COR-L47 (cell line): ENCODE data around the gene NFYA.
A peak's percentile ranks its signal among the peaks of the same experiment; 100 is the strongest.
"Not testable (repeated sequence)": the region's sequence is repeated elsewhere in the genome, so short reads cannot be mapped to it uniquely, and the experiment has no call there.

Experiments used
- DNase-seq: peaks from one replicate; lab custom pipeline; 2025; lab: John Stamatoyannopoulos, UW

The NFYA gene

DNA sequence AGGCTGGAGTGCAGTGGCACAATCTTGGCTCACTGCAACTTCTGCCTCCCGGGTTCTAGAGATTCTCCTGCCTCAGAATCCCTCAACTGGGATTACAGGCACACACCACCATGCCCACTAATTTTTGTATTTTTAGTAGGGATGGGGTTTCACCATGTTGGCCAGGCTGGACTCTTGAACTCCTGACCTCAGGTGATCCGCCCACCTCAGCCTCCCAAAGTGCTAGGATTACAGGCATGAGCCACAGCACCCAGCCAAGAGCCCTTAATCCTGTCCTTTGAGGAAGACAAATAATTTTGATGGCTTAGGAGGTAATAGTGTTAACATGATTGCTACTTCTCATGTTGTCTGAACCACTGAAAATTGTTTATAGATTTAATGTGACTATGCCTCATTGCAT lies 42.3 kb downstream of the NFYA start:
- not testable (repeated sequence) for DNase-seq

- no peak for DNase-seq
Measured at GRCh38 chr6:41119508-41119907, 46.7 kb downstream of the NFYA start.

- no peak for DNase-seq
Measured at GRCh38 chr6:41120058-41120457, 47.3 kb downstream of the NFYA start.

DNA sequence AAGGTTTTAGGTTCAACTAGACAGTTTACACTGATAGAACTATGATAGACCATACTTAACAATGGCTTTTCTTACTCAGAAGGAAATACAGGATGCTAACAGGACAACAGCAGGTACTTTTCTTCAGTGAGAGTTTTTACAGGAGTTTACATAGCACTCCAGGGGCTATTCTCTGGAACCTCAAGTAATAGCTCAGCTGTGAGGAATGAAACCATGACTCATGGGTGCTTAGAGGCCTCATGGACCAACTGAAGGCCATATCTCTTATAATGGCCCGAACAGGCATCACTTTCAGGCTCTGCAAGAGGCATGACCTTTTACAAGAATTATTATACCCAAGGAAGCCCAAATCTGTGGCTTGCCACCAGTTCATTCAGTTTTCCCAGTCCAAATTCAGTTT lies 49.6 kb downstream of the NFYA start:
- no peak for DNase-seq

- DNase-seq, result no peak
Measured at GRCh38 chr6:41122918-41123317, 50.1 kb downstream of the NFYA start.

GRCh38 chr6:41125282-41125681 lies 52.5 kb downstream of the NFYA start:
- DNase-seq, result no peak

DNA sequence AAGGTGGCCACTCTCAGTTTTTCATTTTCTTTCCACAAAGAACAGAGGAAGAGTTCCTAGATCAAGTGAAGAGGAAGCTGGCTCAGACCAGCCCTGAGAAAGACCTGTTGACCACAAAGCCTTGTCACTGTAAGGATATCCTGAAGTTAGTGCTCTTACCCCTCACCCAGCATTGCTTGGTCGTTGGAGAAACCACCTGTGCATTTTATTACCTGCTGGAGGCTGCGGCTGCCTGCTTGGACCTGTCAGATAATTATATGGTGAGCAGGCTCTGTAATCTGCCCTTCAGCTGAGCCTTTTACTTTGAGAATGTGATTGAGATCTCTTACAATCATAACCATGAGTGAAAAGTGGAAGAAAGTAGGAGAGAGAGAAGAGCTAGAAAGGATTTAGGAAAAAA lies 59.5 kb downstream of the NFYA start:
- peak; percentile 3 for DNase-seq

- no peak for DNase-seq
Measured at GRCh38 chr6:41135062-41135832, 62.5 kb downstream of the NFYA start.

GRCh38 chr6:41136911-41137310 lies 64.1 kb downstream of the NFYA start:
- DNase-seq, result no peak

- DNase-seq, result no peak
Measured at GRCh38 chr6:41147917-41148316, 75.1 kb downstream of the NFYA start.
